ENCODE data around the gene PRSS23.

Gene PRSS23

GRCh38 chr11:86790867-86791849, 9.2 kb upstream of the PRSS23 start:
- no peak for DNase-seq

GRCh38 chr11:86792150-86792549, 8.2 kb upstream of the PRSS23 start:
- no peak for DNase-seq

GRCh38 chr11:86793307-86793706, 7.0 kb upstream of the PRSS23 start:
- DNase-seq: no peak

- DNase-seq: no peak
Measured at GRCh38 chr11:86795511-86795910, 4.8 kb upstream of the PRSS23 start.

GRCh38 chr11:86795949-86796348, 4.4 kb upstream of the PRSS23 start:
- no peak for DNase-seq

GRCh38 chr11:86797133-86797532, 3.2 kb upstream of the PRSS23 start:
- no peak for DNase-seq

- no peak for DNase-seq
Measured at GRCh38 chr11:86798988-86799387, 1.4 kb upstream of the PRSS23 start.

- no peak for DNase-seq
Measured at GRCh38 chr11:86799680-86800075, 664 bp upstream of the PRSS23 start.

GRCh38 chr11:86800960-86801272, 574 bp downstream of the PRSS23 start:
- no peak for DNase-seq

- no peak for DNase-seq
Measured at GRCh38 chr11:86801364-86801763, 1.0 kb downstream of the PRSS23 start.

GRCh38 chr11:86802146-86802545, 1.8 kb downstream of the PRSS23 start:
- no peak for DNase-seq

GRCh38 chr11:86802601-86803051, 2.3 kb downstream of the PRSS23 start:
- DNase-seq: peak; percentile 33

- no peak for DNase-seq
Measured at GRCh38 chr11:86803136-86804045, 3.0 kb downstream of the PRSS23 start.

GRCh38 chr11:86804951-86805350, 4.6 kb downstream of the PRSS23 start:
- DNase-seq: no peak

GRCh38 chr11:86805873-86806310, 5.5 kb downstream of the PRSS23 start:
- DNase-seq: no peak

- DNase-seq: no peak
Measured at GRCh38 chr11:86806903-86807302, 6.6 kb downstream of the PRSS23 start.

- no peak for DNase-seq
Measured at GRCh38 chr11:86807360-86807759, 7.0 kb downstream of the PRSS23 start.

- no peak for DNase-seq
Measured at GRCh38 chr11:86809561-86809960, 9.2 kb downstream of the PRSS23 start.

- no peak for DNase-seq
Measured at GRCh38 chr11:86810288-86810687, 9.9 kb downstream of the PRSS23 start.

GRCh38 chr11:86811637-86812321, 11.4 kb downstream of the PRSS23 start:
- no peak for DNase-seq

- DNase-seq: no peak
Measured at GRCh38 chr11:86812322-86812670, 12.0 kb downstream of the PRSS23 start.

GRCh38 chr11:86812981-86813380, 12.6 kb downstream of the PRSS23 start:
- DNase-seq: no peak

GRCh38 chr11:86814775-86815174, 14.4 kb downstream of the PRSS23 start:
- DNase-seq: no peak
